IMR-90 (cell line): ENCODE measurements around the gene PRDM12. TPM values are rescaled to one million over a fixed set of nuclear protein-coding genes. Genes with fewer than 3 reads are reported as not detected.

Experiments used
- ATAC-seq: fragments of 200-7000 bp; cut with Tn5 transposase; 2 replicates; pipeline ENCODE4 v1.9.1; 2020; ENCODE audit warnings: low read depth, mild to moderate bottlenecking, moderate library complexity
- BruUV-seq: library from RNA; stranded (reverse); fragments of 400-500 nt; replicated peaks from 2 replicates; lab custom pipeline; 2021; lab: Mats Ljungman, UMichigan
- CTCF ChIA-PET: fragments of 300-600 bp; formaldehyde crosslinking; extraction: SDS; loops from one replicate; lab custom pipeline; 2021; ENCODE audit warnings: antibody characterized with exemption; lab: Yijun Ruan, JAX
- POLR2A ChIA-PET: fragments of 300-600 bp; sonication (Branson Sonifier 250); formaldehyde crosslinking; loops from one replicate; lab custom pipeline; 2022; ENCODE audit warnings: antibody characterized with exemption; ENCODE audit not compliant: unreplicated experiment; lab: Charles Lee
- DNase-seq: peaks from one replicate; pipeline ENCODE4 v3.0.0; 2013
- H2AFZ ChIP-seq: replicated peaks from 2 replicates; pipeline ENCODE3; 2013; ENCODE audit warnings: low read length, mild to moderate bottlenecking; ENCODE audit not compliant: poor library complexity
- H2AK5ac ChIP-seq: 2 replicates; pipeline ENCODE4 v1.6.1; 2013; ENCODE audit warnings: low read depth, low read length, inconsistent platforms
- H2AK9ac ChIP-seq: replicated peaks from 2 replicates; pipeline ENCODE3; 2013; ENCODE audit warnings: mild to moderate bottlenecking, low read depth, low read length, moderate library complexity; ENCODE audit not compliant: poor library complexity
- H2BK120ac ChIP-seq: 2 replicates; pipeline ENCODE4 v1.6.1; 2013; ENCODE audit warnings: low read depth, low read length, inconsistent platforms
- H2BK15ac ChIP-seq: 3 replicates; pipeline ENCODE4 v1.6.1; 2013; ENCODE audit warnings: low read depth, low read length, inconsistent platforms
- H2BK20ac ChIP-seq: 2 replicates; pipeline ENCODE4 v1.6.1; 2013; ENCODE audit warnings: low read depth, mild to moderate bottlenecking, inconsistent platforms, low read length, moderate library complexity
- H2BK5ac ChIP-seq: 2 replicates; pipeline ENCODE4 v1.6.1; 2013; ENCODE audit warnings: mild to moderate bottlenecking, low read depth, low read length, inconsistent platforms; ENCODE audit not compliant: poor library complexity, severe bottlenecking
- H3K14ac ChIP-seq: replicated peaks from 2 replicates; pipeline ENCODE4 v1.6.1; 2013; ENCODE audit warnings: low read depth, low read length, inconsistent platforms
- H3K18ac ChIP-seq: 2 replicates; pipeline ENCODE4 v1.6.1; 2013; ENCODE audit warnings: low read depth, low read length, control low read depth
- H3K23ac ChIP-seq: 2 replicates; pipeline ENCODE4 v1.6.1; 2013; ENCODE audit warnings: low read depth, low read length, inconsistent platforms
- H3K27ac ChIP-seq: 2 replicates; pipeline ENCODE4 v1.5.1; 2013; ENCODE audit warnings: mild to moderate bottlenecking, control low read depth, low read length; ENCODE audit not compliant: insufficient read depth
- H3K27me3 ChIP-seq: 2 replicates; pipeline ENCODE4 v1.6.1; 2013; ENCODE audit warnings: low read length; ENCODE audit not compliant: control insufficient read depth, insufficient read depth
- H3K36me3 ChIP-seq: 2 replicates; pipeline ENCODE4 v1.6.1; 2013; ENCODE audit warnings: low read length, mixed read lengths; ENCODE audit not compliant: control insufficient read depth, insufficient read depth
- H3K4ac ChIP-seq: 2 replicates; pipeline ENCODE4 v1.6.1; 2013; ENCODE audit warnings: low read depth, low read length, inconsistent platforms
- H3K4me1 ChIP-seq: 2 replicates; pipeline ENCODE4 v1.6.1; 2013; ENCODE audit warnings: low read length, mixed read lengths; ENCODE audit not compliant: control insufficient read depth, insufficient read depth
- H3K4me2 ChIP-seq: 2 replicates; pipeline ENCODE4 v1.6.1; 2013; ENCODE audit warnings: low read depth, mild to moderate bottlenecking, control low read depth, low read length, moderate library complexity
- H3K4me3 ChIP-seq: 2 replicates; pipeline ENCODE4 v1.5.1; 2013; ENCODE audit warnings: low read depth, mild to moderate bottlenecking, control low read depth, low read length, moderate library complexity; ENCODE audit not compliant: insufficient read depth
- H3K56ac ChIP-seq: 2 replicates; pipeline ENCODE4 v1.6.1; 2013; ENCODE audit warnings: low read length, inconsistent platforms; ENCODE audit not compliant: insufficient read depth; ENCODE audit errors: extremely low read depth
- H3K79me1 ChIP-seq, 2 experiments: 2 replicates each; pipeline ENCODE4 v1.6.1; 2013; ENCODE audit warnings: low read length in 2 of 2, inconsistent platforms in 1 of 2, low read depth in 1 of 2
- H3K9ac ChIP-seq: 2 replicates; pipeline ENCODE4 v1.6.1; 2013; ENCODE audit warnings: low read depth, low read length, control low read depth
- H3K9me1 ChIP-seq: 2 replicates; pipeline ENCODE4 v1.6.1; 2013; ENCODE audit warnings: low read length, inconsistent platforms; ENCODE audit not compliant: insufficient read depth
- H3K9me3 ChIP-seq: 2 replicates; pipeline ENCODE4 v1.6.1; 2013; ENCODE audit warnings: low read length; ENCODE audit not compliant: control insufficient read depth, insufficient read depth
- H4K20me1 ChIP-seq: 2 replicates; pipeline ENCODE4 v1.6.1; 2013; ENCODE audit warnings: low read length, inconsistent platforms; ENCODE audit not compliant: insufficient read depth
- H4K5ac ChIP-seq: 2 replicates; pipeline ENCODE4 v1.6.1; 2013; ENCODE audit warnings: mild to moderate bottlenecking, low read depth, low read length, control low read depth
- H4K8ac ChIP-seq, 2 experiments: 2 replicates each; pipeline ENCODE4 v1.6.1; 2013; ENCODE audit warnings: low read depth in 2 of 2, low read length in 2 of 2, control low read depth in 1 of 2, inconsistent platforms in 1 of 2
- H4K91ac ChIP-seq: 2 replicates; pipeline ENCODE4 v1.6.1; 2013; ENCODE audit warnings: low read depth, low read length, inconsistent platforms; ENCODE audit not compliant: insufficient read depth
- BHLHE40 ChIP-seq: fragments of 150-350 bp; IDR thresholded peaks from 2 replicates; pipeline ENCODE4 v1.6.1; 2016; ENCODE audit warnings: mild to moderate bottlenecking, low read depth, low read length
- CEBPB ChIP-seq: IDR thresholded peaks from 2 replicates; pipeline ENCODE4 v1.6.1; 2012; ENCODE audit warnings: low read depth, low read length, improper control_type of control experiment
- CHD1 ChIP-seq: IDR thresholded peaks from 2 replicates; pipeline ENCODE4 v1.6.1; 2012; ENCODE audit warnings: low read depth, low read length, improper control_type of control experiment
- ELK1 ChIP-seq: fragments of 150-350 bp; IDR thresholded peaks from 2 replicates; pipeline ENCODE4 v1.6.1; 2016; ENCODE audit warnings: low read depth, mild to moderate bottlenecking, low read length, moderate library complexity, borderline replicate concordance
- FOS ChIP-seq: fragments of 150-350 bp; IDR thresholded peaks from 2 replicates; pipeline ENCODE4 v1.6.1; 2016; ENCODE audit warnings: low read depth, low read length
- MAFK ChIP-seq: IDR thresholded peaks from 2 replicates; pipeline ENCODE4 v1.6.1; 2012; ENCODE audit warnings: low read depth, low read length, improper control_type of control experiment
- MAZ ChIP-seq: IDR thresholded peaks from 2 replicates; pipeline ENCODE4 v1.6.1; 2012; ENCODE audit warnings: low read depth, mild to moderate bottlenecking, low read length, improper control_type of control experiment, moderate library complexity, borderline replicate concordance
- MXI1 ChIP-seq: IDR thresholded peaks from 2 replicates; pipeline ENCODE4 v1.6.1; 2012; ENCODE audit warnings: low read depth, mild to moderate bottlenecking, low read length, moderate library complexity, borderline replicate concordance
- NFE2L2 ChIP-seq: fragments of 150-350 bp; IDR thresholded peaks from 2 replicates; pipeline ENCODE4 v1.6.1; 2016; ENCODE audit warnings: low read depth, mild to moderate bottlenecking, low read length
- POLR2A ChIP-seq: IDR thresholded peaks from 2 replicates; pipeline ENCODE4 v1.6.1; 2012; ENCODE audit warnings: mild to moderate bottlenecking, low read depth, low read length
- RAD21 ChIP-seq: IDR thresholded peaks from 2 replicates; pipeline ENCODE4 v1.6.1; 2012; ENCODE audit warnings: low read length, improper control_type of control experiment
- RCOR1 ChIP-seq: IDR thresholded peaks from 2 replicates; pipeline ENCODE4 v1.6.1; 2012; ENCODE audit warnings: mild to moderate bottlenecking, low read length, improper control_type of control experiment; ENCODE audit not compliant: insufficient replicate concordance
- RFX5 ChIP-seq: IDR thresholded peaks from 2 replicates; pipeline ENCODE4 v1.8.0; 2012; ENCODE audit warnings: low read depth, mild to moderate bottlenecking, low read length, moderate library complexity
- SMC3 ChIP-seq: fragments of 150-350 bp; IDR thresholded peaks from 2 replicates; pipeline ENCODE4 v1.6.1; 2016; ENCODE audit warnings: low read depth, mild to moderate bottlenecking, antibody characterized with exemption, low read length, moderate library complexity
- USF2 ChIP-seq: fragments of 150-350 bp; IDR thresholded peaks from 2 replicates; pipeline ENCODE4 v1.6.1; 2017; ENCODE audit warnings: mild to moderate bottlenecking, antibody characterized with exemption, low read length, low read depth
- WGBS, 2 experiments: methylation state at CpG; one replicate each; pipeline versions ENCODE4 v1.1.5 to v1.1.7; 2013; ENCODE audit warnings: missing lambda C conversion rate in 2 of 2; ENCODE audit not compliant: insufficient read length in 1 of 2; ENCODE audit errors: extremely low coverage in 2 of 2; 5-methylcytosine and 5-hydroxymethylcytosine counted together
- dilution Hi-C: fragments of 300-500 bp; cut with HindIII; formaldehyde crosslinking; loops from one replicate; pipeline ENCODE4 v1.14.3; 2018; ENCODE audit warnings: low sequenced_read_pairs; ENCODE audit not compliant: unreplicated experiment
- in situ Hi-C: fragments of 300-500 bp; cut with MboI; formaldehyde crosslinking; loops from 3 replicates; pipeline ENCODE4 v1.14.3; 2019; ENCODE audit warnings: low sequenced_read_pairs, inconsistent platforms, mixed read lengths
- intact Hi-C: fragments of 100-400 bp; cut with micrococcal nuclease; formaldehyde crosslinking; loops from 2 replicates; pipeline ENCODE4 v1.10.0; 2022
- polyA plus RNA-seq, 3 experiments: library from polyadenylated mRNA; depleted of rRNA; stranded (reverse); fragments of >200 nt; gene quantifications; 2 replicates each; pipeline ENCODE4 v1.2.3, GENCODE V29; 2012; ENCODE audit warnings: low replicate concordance in 1 of 3
- total RNA-seq: library from RNA; depleted of rRNA; stranded (reverse); fragments of >200 nt; gene quantifications from 2 replicates; pipeline ENCODE4 v1.2.3, GENCODE V29; 2012

PRDM12 gene
- total and polyA plus RNA-seq, 2 of the 4 experiments (the other 2 are of a cell fraction), result not detected

- Histone ChIP-seq H2BK20ac (no peak overlapping the region), H4K8ac (no peak overlapping the region), H3K27ac (no peak overlapping the region), H3K4me1 (no peaks in the 10 kb centered on the region), H4K20me1 (no peaks in the 10 kb centered on the region; the same call in 1 of the 2 replicates), H3K9ac (no peak overlapping the region), H2BK5ac (no peak overlapping the region), H4K91ac (no peak overlapping the region), H3K4me3 (no peak overlapping the region), H2AFZ (no peak overlapping the region), H3K56ac (no peak overlapping the region), H3K27me3 (no peaks in the 10 kb centered on the region), H3K79me1 (no peaks in the 10 kb centered on the region), H3K4me2 (no peak overlapping the region), H2BK15ac (no peak overlapping the region), H3K9me3 (no peaks in the 10 kb centered on the region), H2AK9ac (no peak overlapping the region), H2AK5ac (no peak overlapping the region), H3K36me3 (peaks cover 65% of the 10 kb centered on the region), H3K23ac (no peak overlapping the region), H3K4ac (no peak overlapping the region), H4K5ac (no peak overlapping the region), H3K14ac (no peak overlapping the region), H3K9me1 (peaks cover 4% of the 10 kb centered on the region; the same call in 1 of the 2 replicates), H2BK120ac (no peak overlapping the region), H3K18ac (no peak overlapping the region)
- whole genome bisulfite sequencing, 2 experiments, result 96% methylated on average over 13 of the region's 33 CpGs; no CpG with 5 or more reads in 1 of the 2 experiments
- ATAC-seq (no peak), DNase-seq (no peak)
- intact Hi-C loops (no loop called here), dilution Hi-C loops (no loop called here), in situ Hi-C loops (no loop called here)
- ChIA-PET POLR2A (no interaction called here), CTCF (no interaction called here)
- BruUV-seq, result no TSS peak
- no peak for TF ChIP-seq RFX5
- TF ChIP-seq USF2, result no peak
- no peak for TF ChIP-seq BHLHE40
- no peak for TF ChIP-seq MXI1
- TF ChIP-seq POLR2A, result no peak
- no peak for TF ChIP-seq MAFK
- no peak for TF ChIP-seq FOS
- no peak for TF ChIP-seq SMC3
- no peak for TF ChIP-seq NFE2L2
- TF ChIP-seq MAZ, result no peak
- no peak for TF ChIP-seq ELK1
- no peak for TF ChIP-seq CHD1
- TF ChIP-seq RCOR1, result no peak
- TF ChIP-seq RAD21, result no peak
- TF ChIP-seq CEBPB, result no peak
Measured at GRCh38 chr9:130635721-130636647, 28.4 kb upstream of the PRDM12 start.
